ENCODE data around the gene C17orf113.

Gene C17orf113

GRCh38 chr17:42050393-42051012 lies at the start of gene C17orf113:
C17orf113 (minus strand) TSS chr17:42050601; CDS start chr17:42043376, 7,225 bp downstream.
- H3K27ac ChIP-seq, result peak within 1 kb of the TSS; percentile 62; the same call in 1 of the 2 replicates

GRCh38 chr17:42098730-42099399 lies 48.5 kb upstream of the C17orf113 start:
- no peak overlapping the region for H3K27ac ChIP-seq
- TF ChIP-seq CTCF (conservative IDR thresholded peaks at IDR 0.05), result no peak

More at GRCh38 chr17:42050393-42051012, at the start of gene C17orf113:
- TF ChIP-seq CTCF (conservative IDR thresholded peaks at IDR 0.05), result peak; percentile 64

GRCh38 chr17:42097691-42098631 lies 47.6 kb upstream of the C17orf113 start, which contains the start of gene ZNF385C:
ZNF385C (minus strand) TSS chr17:42098473; CDS start chr17:42063056, 35,417 bp downstream.
- TF ChIP-seq CTCF (conservative IDR thresholded peaks at IDR 0.05), result no peak
- no peak within 1 kb of the TSS for H3K27ac ChIP-seq

DNA sequence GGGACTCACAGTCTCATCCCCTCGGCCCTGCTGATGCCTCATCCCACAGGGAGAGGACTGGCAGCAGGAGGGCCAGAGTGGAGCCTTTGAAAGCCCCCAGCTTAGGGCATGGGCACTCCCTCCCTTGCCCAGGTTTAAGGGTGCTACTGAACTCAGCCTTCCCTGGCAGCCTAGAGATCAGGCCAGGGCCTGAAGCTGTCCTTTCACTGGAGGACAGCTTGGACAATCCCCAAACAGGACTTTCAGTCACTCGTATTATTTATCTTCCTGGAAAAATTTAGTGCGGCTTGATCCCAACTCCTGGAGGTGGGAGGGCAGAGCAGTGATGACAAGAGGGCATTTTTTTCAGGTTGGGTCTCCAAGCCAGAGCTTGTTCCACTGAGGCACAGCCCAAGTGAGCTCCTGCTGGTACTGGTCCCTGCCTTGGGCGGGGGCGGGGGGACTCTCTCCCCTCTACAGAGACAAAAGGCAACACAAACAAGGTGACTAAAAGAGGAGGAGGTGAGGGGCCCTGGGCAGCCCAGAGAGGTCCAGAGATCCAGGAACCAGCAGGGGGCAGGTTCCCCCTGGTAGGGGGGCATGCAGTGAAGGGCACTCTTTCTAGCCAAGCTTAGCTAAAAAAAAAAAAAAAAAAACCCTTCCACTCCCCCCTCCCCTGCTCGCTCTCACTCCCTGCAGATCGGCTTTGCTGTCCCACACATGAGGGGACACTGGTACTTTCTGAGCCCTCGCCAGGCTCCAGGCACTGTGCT lies 46.1 kb upstream of the C17orf113 start:
- no peak overlapping the region for H3K27ac ChIP-seq
- no peak for TF ChIP-seq CTCF (conservative IDR thresholded peaks at IDR 0.05)

GRCh38 chr17:42094375-42095069 lies 44.1 kb upstream of the C17orf113 start:
- TF ChIP-seq CTCF (conservative IDR thresholded peaks at IDR 0.05), result no peak

GRCh38 chr17:42092939-42093338 lies 42.5 kb upstream of the C17orf113 start:
- no peak for TF ChIP-seq CTCF (conservative IDR thresholded peaks at IDR 0.05)
- no peak overlapping the region for H3K27ac ChIP-seq

More at GRCh38 chr17:42094375-42095069, 44.1 kb upstream of the C17orf113 start:
- H3K27ac ChIP-seq, result no peak overlapping the region
